GM12891 (cell line): Measurements from ENCODE around the gene VIM.

Experiments
- POLR2A ChIP-seq: IDR thresholded peaks from 2 replicates; pipeline ENCODE4 v1.6.1; 2011; ENCODE audit warnings: low read depth, low read length, control low read depth
- POLR2AphosphoS5 ChIP-seq: IDR thresholded peaks from 2 replicates; pipeline ENCODE4 v1.6.1; 2011; ENCODE audit warnings: low read depth, low read length, control low read depth
- TAF1 ChIP-seq: IDR thresholded peaks from 2 replicates; pipeline ENCODE4 v1.6.1; 2011; ENCODE audit warnings: low read depth, low read length, control low read depth

DNA sequence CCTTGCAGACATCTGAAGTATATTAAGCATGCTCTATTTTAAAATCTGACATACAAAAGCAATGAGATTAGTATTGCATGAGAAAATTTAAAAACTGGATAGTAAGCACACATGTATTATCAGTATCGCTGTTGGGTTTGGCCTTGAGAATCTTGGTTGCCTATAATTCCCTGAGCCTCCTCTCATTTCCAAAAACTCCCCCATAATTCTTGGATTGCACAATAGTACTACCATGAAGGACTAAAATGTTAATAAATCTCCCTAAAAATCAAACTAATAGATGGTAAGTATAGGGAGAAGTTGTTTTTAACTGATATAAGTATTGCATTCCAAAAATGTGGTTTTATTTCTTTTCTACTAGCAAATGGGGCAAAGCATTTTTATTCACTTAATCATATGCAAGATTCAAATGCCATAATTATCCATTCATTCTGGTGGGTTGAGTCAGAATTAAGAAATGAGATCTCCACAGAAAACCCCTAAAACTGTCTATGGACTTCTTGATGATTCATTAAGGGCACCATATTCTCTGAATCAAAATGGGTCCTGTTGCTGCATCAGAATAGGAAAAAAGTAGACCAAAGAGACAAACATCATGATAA lies 10.3 kb upstream of the VIM start:
- TF ChIP-seq TAF1 (no peak), POLR2AphosphoS5 (no peak), POLR2A (no peak)
